ENCODE data around the gene GRIK3.

DNA sequence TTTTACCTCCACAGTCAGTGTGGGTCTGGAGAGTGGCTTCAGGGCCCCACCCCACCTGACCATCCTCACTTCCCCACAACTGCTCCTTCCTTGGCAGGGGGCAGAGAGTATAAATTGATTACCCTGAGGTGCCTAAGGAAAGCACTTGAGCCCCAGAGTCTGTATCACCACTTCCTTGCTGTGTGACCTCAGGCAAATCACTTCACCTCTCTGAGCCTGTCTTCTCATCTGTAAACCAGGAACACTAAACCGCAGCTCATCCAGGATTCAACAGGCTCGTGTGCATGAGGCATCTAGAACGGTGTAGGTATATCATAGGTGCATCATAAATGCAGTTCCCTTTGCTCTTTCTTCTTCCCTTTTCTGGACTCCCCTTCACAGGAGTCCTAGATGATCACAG, 43.4 kb downstream of the GRIK3 start:
- TF ChIP-seq, protein P1, sequence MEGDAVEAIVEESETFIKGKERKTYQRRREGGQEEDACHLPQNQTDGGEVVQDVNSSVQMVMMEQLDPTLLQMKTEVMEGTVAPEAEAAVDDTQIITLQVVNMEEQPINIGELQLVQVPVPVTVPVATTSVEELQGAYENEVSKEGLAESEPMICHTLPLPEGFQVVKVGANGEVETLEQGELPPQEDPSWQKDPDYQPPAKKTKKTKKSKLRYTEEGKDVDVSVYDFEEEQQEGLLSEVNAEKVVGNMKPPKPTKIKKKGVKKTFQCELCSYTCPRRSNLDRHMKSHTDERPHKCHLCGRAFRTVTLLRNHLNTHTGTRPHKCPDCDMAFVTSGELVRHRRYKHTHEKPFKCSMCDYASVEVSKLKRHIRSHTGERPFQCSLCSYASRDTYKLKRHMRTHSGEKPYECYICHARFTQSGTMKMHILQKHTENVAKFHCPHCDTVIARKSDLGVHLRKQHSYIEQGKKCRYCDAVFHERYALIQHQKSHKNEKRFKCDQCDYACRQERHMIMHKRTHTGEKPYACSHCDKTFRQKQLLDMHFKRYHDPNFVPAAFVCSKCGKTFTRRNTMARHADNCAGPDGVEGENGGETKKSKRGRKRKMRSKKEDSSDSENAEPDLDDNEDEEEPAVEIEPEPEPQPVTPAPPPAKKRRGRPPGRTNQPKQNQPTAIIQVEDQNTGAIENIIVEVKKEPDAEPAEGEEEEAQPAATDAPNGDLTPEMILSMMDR (IDR thresholded peaks at IDR 0.05) = no peak
- no peak for TF ChIP-seq ZFX (IDR thresholded peaks at IDR 0.05; ENCODE audit: borderline replicate concordance)

Measured in 22Rv1 (cell line).